ENCODE measurements around the gene KCNQ1OT1.

Gene KCNQ1OT1

GRCh38 chr11:2743427-2744110 lies 43.8 kb upstream of the KCNQ1OT1 start:
- no peaks in the 10 kb centered on the region for H4K20me1 ChIP-seq (ENCODE audit: insufficient read depth, low read length)
- H2AFZ ChIP-seq (ENCODE audit: low read depth, low read length), result no peak overlapping the region
- no peaks in the 10 kb centered on the region for H3K79me2 ChIP-seq (ENCODE audit: low read length)
- H3K36me3 ChIP-seq (replicated peaks; ENCODE audit: low read depth, low read length), result no peaks in the 10 kb centered on the region
- no peak overlapping the region for H3K27ac ChIP-seq (ENCODE audit: low read length)
- H3K4me2 ChIP-seq (ENCODE audit: low read length), result no peak overlapping the region
- no peaks in the 10 kb centered on the region for H3K27me3 ChIP-seq (ENCODE audit: low read depth, low read length)
- TF ChIP-seq CTCF (IDR thresholded peaks at IDR 0.05; ENCODE audit: low read depth, low read length) (no peak), EZH2phosphoT487 (IDR thresholded peaks at IDR 0.05; ENCODE audit: low read depth) (no peak)
- H3K9ac ChIP-seq (ENCODE audit: low read length), result no peak overlapping the region
- H3K4me3 ChIP-seq (ENCODE audit: low read length), result no peak overlapping the region
- no peaks in the 10 kb centered on the region for H3K9me3 ChIP-seq (ENCODE audit: insufficient read depth, low read length)
- no peaks in the 10 kb centered on the region for H3K4me1 ChIP-seq (ENCODE audit: low read length)

- Histone ChIP-seq H3K79me2 (ENCODE audit: low read length) (no peaks in the 10 kb centered on the region), H3K27ac (ENCODE audit: low read length) (no peak overlapping the region), H3K4me1 (ENCODE audit: low read length) (no peaks in the 10 kb centered on the region), H3K4me2 (ENCODE audit: low read length) (no peak overlapping the region), H2AFZ (ENCODE audit: low read depth, low read length) (no peak overlapping the region), H3K9ac (ENCODE audit: low read length) (no peak overlapping the region), H3K27me3 (ENCODE audit: low read depth, low read length) (no peaks in the 10 kb centered on the region), H4K20me1 (ENCODE audit: insufficient read depth, low read length) (no peaks in the 10 kb centered on the region), H3K36me3 (replicated peaks; ENCODE audit: low read depth, low read length) (no peaks in the 10 kb centered on the region), H3K9me3 (ENCODE audit: insufficient read depth, low read length) (no peaks in the 10 kb centered on the region), H3K4me3 (ENCODE audit: low read length) (no peak overlapping the region)
- TF ChIP-seq CTCF (IDR thresholded peaks at IDR 0.05; ENCODE audit: low read depth, low read length), result no peak
- TF ChIP-seq EZH2phosphoT487 (IDR thresholded peaks at IDR 0.05; ENCODE audit: low read depth), result no peak
Observed at GRCh38 chr11:2742611-2743426, 43.0 kb upstream of the KCNQ1OT1 start.

GRCh38 chr11:2742201-2742600 lies 42.4 kb upstream of the KCNQ1OT1 start:
- Histone ChIP-seq H3K36me3 (replicated peaks; ENCODE audit: low read depth, low read length) (no peaks in the 10 kb centered on the region), H4K20me1 (ENCODE audit: insufficient read depth, low read length) (no peaks in the 10 kb centered on the region), H3K9me3 (ENCODE audit: insufficient read depth, low read length) (no peaks in the 10 kb centered on the region), H3K27me3 (ENCODE audit: low read depth, low read length) (no peaks in the 10 kb centered on the region), H3K9ac (ENCODE audit: low read length) (no peak overlapping the region), H3K79me2 (ENCODE audit: low read length) (no peaks in the 10 kb centered on the region), H2AFZ (ENCODE audit: low read depth, low read length) (no peak overlapping the region), H3K4me1 (ENCODE audit: low read length) (no peaks in the 10 kb centered on the region), H3K4me2 (ENCODE audit: low read length) (no peak overlapping the region), H3K4me3 (ENCODE audit: low read length) (no peak overlapping the region), H3K27ac (ENCODE audit: low read length) (no peak overlapping the region)
- no peak for TF ChIP-seq EZH2phosphoT487 (IDR thresholded peaks at IDR 0.05; ENCODE audit: low read depth)
- TF ChIP-seq CTCF (IDR thresholded peaks at IDR 0.05; ENCODE audit: low read depth, low read length), result no peak

GRCh38 chr11:2741377-2742131 lies 41.8 kb upstream of the KCNQ1OT1 start:
- no peaks in the 10 kb centered on the region for H3K36me3 ChIP-seq (replicated peaks; ENCODE audit: low read depth, low read length)
- no peak overlapping the region for H3K9ac ChIP-seq (ENCODE audit: low read length)
- no peaks in the 10 kb centered on the region for H3K27me3 ChIP-seq (ENCODE audit: low read depth, low read length)
- H3K27ac ChIP-seq (ENCODE audit: low read length), result no peak overlapping the region
- H3K4me3 ChIP-seq (ENCODE audit: low read length), result no peak overlapping the region
- H3K4me2 ChIP-seq (ENCODE audit: low read length), result no peak overlapping the region
- no peaks in the 10 kb centered on the region for H3K79me2 ChIP-seq (ENCODE audit: low read length)
- H4K20me1 ChIP-seq (ENCODE audit: insufficient read depth, low read length), result no peaks in the 10 kb centered on the region
- no peaks in the 10 kb centered on the region for H3K4me1 ChIP-seq (ENCODE audit: low read length)
- H3K9me3 ChIP-seq (ENCODE audit: insufficient read depth, low read length), result no peaks in the 10 kb centered on the region
- H2AFZ ChIP-seq (ENCODE audit: low read depth, low read length), result no peak overlapping the region
- TF ChIP-seq CTCF (IDR thresholded peaks at IDR 0.05; ENCODE audit: low read depth, low read length) (no peak), EZH2phosphoT487 (IDR thresholded peaks at IDR 0.05; ENCODE audit: low read depth) (no peak)

All from OCI-LY3 (cell line).